DMS53 (cell line): Measurements from ENCODE around the gene RHOF.
"Not testable (repeated sequence)": the region's sequence is repeated elsewhere in the genome, so short reads cannot be mapped to it uniquely, and the experiment has no call there.

ENCODE experiments used
- DNase-seq: peaks from one replicate; lab custom pipeline; 2025; lab: John Stamatoyannopoulos, UW

The RHOF gene

GRCh38 chr12:121748571-121749265 is 44.8 kb downstream of the RHOF start:
- DNase-seq = peak; percentile 43

- DNase-seq = no peak
Measured at GRCh38 chr12:121748218-121748570, 45.3 kb downstream of the RHOF start.

GRCh38 chr12:121745545-121745944 is 47.9 kb downstream of the RHOF start:
- not testable (repeated sequence) for DNase-seq

GRCh38 chr12:121741743-121742142 is 51.7 kb downstream of the RHOF start:
- no peak for DNase-seq

GRCh38 chr12:121740847-121741246 is 52.6 kb downstream of the RHOF start:
- no peak for DNase-seq

- no peak for DNase-seq
Measured at GRCh38 chr12:121738340-121738858, 55.1 kb downstream of the RHOF start.

- no peak for DNase-seq
Measured at GRCh38 chr12:121733849-121734248, 59.6 kb downstream of the RHOF start.

GRCh38 chr12:121731473-121731872 is 62.0 kb downstream of the RHOF start:
- DNase-seq = no peak

GRCh38 chr12:121729021-121729420 is 64.5 kb downstream of the RHOF start:
- no peak for DNase-seq
